Measurements from ENCODE around the gene ARID1B. TPM values are rescaled to one million over a fixed set of nuclear protein-coding genes. Genes with fewer than 3 reads are reported as not detected.

ARID1B gene
- total and polyA plus RNA-seq, 5 donors: 18.3 to 59.6 (median 53.8) TPM

DNA sequence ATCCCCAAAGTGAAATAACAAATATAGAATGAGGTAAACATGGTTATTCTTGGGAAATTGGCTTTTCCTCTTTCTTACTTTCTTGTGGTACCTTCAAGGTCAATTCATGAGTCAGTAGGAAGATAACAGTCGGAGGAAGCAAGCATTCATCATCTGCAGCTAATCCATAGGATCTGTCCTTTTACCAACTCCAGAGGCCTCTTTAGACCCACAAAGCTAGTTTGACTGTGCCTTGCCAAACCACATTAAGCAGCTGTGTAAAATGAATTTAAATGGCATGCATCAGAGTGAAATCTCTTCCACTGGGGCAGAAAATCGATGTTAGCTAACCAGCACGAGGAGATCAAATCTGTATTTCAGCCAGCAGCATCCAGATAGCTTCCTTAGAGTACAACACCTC, 374.8 kb downstream of the ARID1B start:
- ATAC-seq: no peak
- intact Hi-C loops (cut with DNase I): no loop called here

DNA sequence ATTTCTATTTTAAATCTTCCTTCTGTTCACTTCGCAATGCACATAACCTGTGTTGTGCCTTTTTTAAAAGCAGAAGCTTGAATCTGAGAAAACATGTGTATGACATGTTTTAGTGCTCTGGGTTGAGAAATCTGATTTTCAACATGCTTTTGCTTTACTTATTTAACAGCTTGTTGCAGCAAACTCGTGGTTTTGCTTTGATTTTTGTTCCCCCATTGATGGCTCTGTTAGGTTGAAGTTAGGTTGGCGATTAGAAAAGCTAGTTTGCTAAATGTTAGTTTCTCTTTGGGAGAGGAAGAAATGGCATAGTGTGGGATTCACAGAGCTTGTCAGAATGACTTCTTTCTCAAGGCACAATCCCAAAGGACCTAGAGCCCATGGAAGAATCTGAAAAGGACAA, 375.4 kb downstream of the ARID1B start:
- WGBS: 72% methylated on average over 3 of the region's 3 CpGs
- Histone ChIP-seq H3K27ac (ENCODE audit: low read length) (no peak overlapping the region), H3K9me3 (ENCODE audit: control insufficient read depth, low read length) (no peaks in the 10 kb centered on the region), H3K27me3 (ENCODE audit: control insufficient read depth, insufficient read depth) (no peaks in the 10 kb centered on the region), H3K4me1 (ENCODE audit: control insufficient read depth, insufficient read depth, low read length) (peaks cover 7% of the 10 kb centered on the region), H3K4me3 (ENCODE audit: low read length) (no peak overlapping the region)
- no peak for ATAC-seq
- intact Hi-C loops (cut with DNase I): no loop called here
- DNase-seq: no peak

More for the DNA sequence above, 374.8 kb downstream of the ARID1B start:
- Histone ChIP-seq H3K9me3 (ENCODE audit: control insufficient read depth, low read length) (no peaks in the 10 kb centered on the region), H3K4me3 (ENCODE audit: low read length) (no peak overlapping the region), H3K27ac (ENCODE audit: low read length) (no peak overlapping the region), H3K27me3 (ENCODE audit: control insufficient read depth, insufficient read depth) (no peaks in the 10 kb centered on the region), H3K4me1 (ENCODE audit: control insufficient read depth, insufficient read depth, low read length) (peaks cover 7% of the 10 kb centered on the region)
- WGBS: 67% methylated on average over 3 of the region's 3 CpGs
- DNase-seq: no peak

DNA sequence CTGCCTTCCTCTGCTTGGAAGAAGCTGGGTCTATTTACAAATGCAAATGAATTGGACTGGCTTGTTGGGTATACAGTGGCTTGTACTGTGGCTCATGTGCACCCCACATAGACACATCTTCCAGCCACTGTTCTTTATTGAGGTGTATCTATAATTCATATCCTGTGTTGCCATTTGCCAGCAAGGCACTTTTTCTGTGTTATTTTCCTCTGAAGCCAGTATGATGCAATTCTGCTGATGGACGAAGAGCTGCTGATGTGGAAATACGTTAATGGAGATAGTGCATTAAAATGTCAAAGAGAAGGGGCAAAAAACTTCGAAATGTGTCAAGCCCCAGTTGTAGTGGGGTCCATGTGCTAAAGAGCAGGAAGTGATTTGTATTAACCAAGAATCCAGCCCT, 378.6 kb downstream of the ARID1B start:
- 76% methylated on average over 3 of the region's 3 CpGs for WGBS
- no peak overlapping the region for H3K27ac ChIP-seq (ENCODE audit: low read length)
- intact Hi-C loops (cut with DNase I): no loop called here
- peaks cover 4% of the 10 kb centered on the region for H3K4me1 ChIP-seq (ENCODE audit: control insufficient read depth, insufficient read depth, low read length)
- ATAC-seq: no peak
- DNase-seq: no peak
- no peak overlapping the region for H3K4me3 ChIP-seq (ENCODE audit: low read length)
- no peaks in the 10 kb centered on the region for H3K9me3 ChIP-seq (ENCODE audit: control insufficient read depth, low read length)
- no peaks in the 10 kb centered on the region for H3K27me3 ChIP-seq (ENCODE audit: control insufficient read depth, insufficient read depth)

DNA sequence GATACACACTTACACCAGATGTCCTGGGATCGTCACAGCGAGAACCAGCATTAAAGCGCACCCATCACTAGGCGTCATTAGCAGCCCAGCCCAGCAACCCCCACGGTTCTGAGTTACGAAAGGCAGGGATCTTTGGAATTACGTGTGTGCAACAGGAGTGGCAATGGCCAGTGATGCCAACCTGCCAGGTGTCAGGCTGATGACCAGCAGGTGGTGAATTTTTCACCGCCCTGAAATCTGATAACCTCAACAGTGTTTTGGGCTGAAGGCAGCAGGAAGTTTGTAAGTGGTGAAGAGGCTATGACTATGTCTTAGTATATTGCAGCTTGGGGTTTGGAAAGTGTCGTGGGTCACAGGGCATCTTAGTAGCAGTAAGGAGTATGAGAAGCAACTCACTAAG, 380.1 kb downstream of the ARID1B start:
- DNase-seq (no peak), ATAC-seq (no peak)
- Histone ChIP-seq H3K4me1 (ENCODE audit: control insufficient read depth, insufficient read depth, low read length) (peaks cover 2% of the 10 kb centered on the region), H3K27me3 (ENCODE audit: control insufficient read depth, insufficient read depth) (no peaks in the 10 kb centered on the region), H3K4me3 (ENCODE audit: low read length) (no peak overlapping the region), H3K27ac (ENCODE audit: low read length) (no peak overlapping the region), H3K9me3 (ENCODE audit: control insufficient read depth, low read length) (no peaks in the 10 kb centered on the region)
- intact Hi-C loops (cut with DNase I): no loop called here
- WGBS: 92% methylated on average over 9 of the region's 9 CpGs

DNA sequence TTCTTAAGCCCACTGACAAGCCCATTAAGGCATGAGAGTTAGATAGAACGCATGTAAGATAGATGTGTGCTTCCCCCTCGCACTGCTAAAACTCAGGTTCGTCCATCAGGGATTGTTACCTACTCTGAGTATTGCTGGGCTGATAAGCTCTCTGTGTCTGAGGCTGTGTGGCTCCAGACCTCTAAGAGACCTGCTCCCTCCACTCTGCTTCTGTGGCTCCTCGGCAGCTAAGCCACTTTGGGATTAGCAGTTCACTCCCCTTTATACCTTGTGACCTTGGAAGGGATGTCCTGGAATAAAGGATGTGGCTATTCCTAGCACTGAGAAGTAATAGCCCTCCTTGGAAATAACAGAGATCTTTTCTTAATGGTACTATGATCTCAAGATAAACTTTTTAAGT, 381.3 kb downstream of the ARID1B start:
- Histone ChIP-seq H3K27ac (ENCODE audit: low read length) (no peak overlapping the region), H3K27me3 (ENCODE audit: control insufficient read depth, insufficient read depth) (no peaks in the 10 kb centered on the region), H3K4me1 (ENCODE audit: control insufficient read depth, insufficient read depth, low read length) (peaks cover 2% of the 10 kb centered on the region), H3K4me3 (ENCODE audit: low read length) (no peak overlapping the region), H3K9me3 (ENCODE audit: control insufficient read depth, low read length) (no peaks in the 10 kb centered on the region)
- ATAC-seq (no peak), DNase-seq (no peak)
- intact Hi-C loops (cut with DNase I): no loop called here
- WGBS: 87% methylated on average over 4 of the region's 4 CpGs

DNA sequence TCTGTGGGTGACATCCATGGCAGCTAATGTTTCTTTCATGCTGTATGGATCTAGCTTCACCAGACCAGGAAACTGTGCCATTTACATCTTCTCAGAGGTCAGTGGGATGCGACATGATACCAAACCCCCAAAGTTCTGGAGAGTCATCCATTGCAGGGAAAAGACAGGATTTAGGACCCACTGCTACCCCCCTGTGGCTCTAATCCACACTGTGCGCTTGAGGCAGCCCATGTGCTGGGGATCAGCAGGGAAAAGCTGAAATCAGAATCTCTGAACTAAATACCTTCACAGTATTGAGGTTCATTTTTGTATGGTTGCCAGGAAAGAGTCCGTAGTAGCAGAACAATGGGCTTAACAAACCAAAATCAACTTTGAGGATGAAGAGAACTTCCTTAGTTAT, 381.7 kb downstream of the ARID1B start:
- peaks cover 5% of the 10 kb centered on the region for H3K4me1 ChIP-seq (ENCODE audit: control insufficient read depth, insufficient read depth, low read length)
- H3K27me3 ChIP-seq (ENCODE audit: control insufficient read depth, insufficient read depth): no peaks in the 10 kb centered on the region
- H3K4me3 ChIP-seq (ENCODE audit: low read length): no peak overlapping the region
- no peak for ATAC-seq
- no peaks in the 10 kb centered on the region for H3K9me3 ChIP-seq (ENCODE audit: control insufficient read depth, low read length)
- 79% methylated on average over 3 of the region's 3 CpGs for WGBS
- intact Hi-C loops (cut with DNase I): no loop called here
- H3K27ac ChIP-seq (ENCODE audit: low read length): no peak overlapping the region
- DNase-seq: no peak

DNA sequence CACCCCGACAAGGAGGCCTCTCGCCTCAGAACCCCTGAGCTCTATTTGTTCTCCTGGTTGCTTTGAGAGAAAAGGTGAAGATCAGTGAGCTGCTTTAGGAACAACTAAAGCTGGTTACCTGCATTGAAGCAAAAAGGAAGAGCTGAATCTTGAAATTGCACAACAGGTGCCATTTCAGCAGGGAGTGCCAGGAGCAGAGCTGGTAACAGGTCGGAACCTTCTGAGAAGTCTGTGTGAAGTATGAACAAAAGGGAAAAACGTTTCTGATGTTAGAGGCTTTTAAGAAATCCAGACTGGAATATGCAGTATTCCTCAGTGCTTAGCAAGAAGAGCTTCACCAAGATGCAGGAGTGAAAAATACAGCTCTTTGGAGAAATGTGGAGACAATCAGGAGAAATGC, 382.2 kb downstream of the ARID1B start:
- Histone ChIP-seq H3K27me3 (ENCODE audit: control insufficient read depth, insufficient read depth) (no peaks in the 10 kb centered on the region), H3K9me3 (ENCODE audit: control insufficient read depth, low read length) (no peaks in the 10 kb centered on the region), H3K27ac (ENCODE audit: low read length) (no peak overlapping the region), H3K4me1 (ENCODE audit: control insufficient read depth, insufficient read depth, low read length) (peaks cover 5% of the 10 kb centered on the region), H3K4me3 (ENCODE audit: low read length) (no peak overlapping the region)
- intact Hi-C loops (cut with DNase I): no loop called here
- DNase-seq (no peak), ATAC-seq (no peak)
- WGBS: 80% methylated on average over 4 of the region's 4 CpGs

DNA sequence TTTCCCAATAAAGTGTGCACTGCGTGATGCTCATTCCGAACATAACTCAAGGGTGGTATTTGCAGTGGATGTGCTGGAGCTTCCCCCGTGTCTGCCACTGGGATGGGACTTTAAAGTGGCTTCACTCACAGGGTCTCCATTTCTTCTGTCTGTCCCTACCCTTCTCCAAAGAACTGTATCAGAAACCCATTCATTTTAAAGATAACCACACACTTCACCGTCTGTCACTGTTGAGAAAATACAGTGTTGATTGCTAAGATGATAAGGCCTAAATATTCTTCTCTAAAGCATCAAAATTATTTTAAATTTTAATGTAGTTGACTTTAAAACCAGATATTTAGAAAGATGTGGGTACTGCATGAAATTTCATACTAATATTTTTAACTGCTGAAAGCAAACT, 384.7 kb downstream of the ARID1B start:
- 73% methylated on average over 4 of the region's 4 CpGs for WGBS
- Histone ChIP-seq H3K27ac (ENCODE audit: low read length) (no peak overlapping the region), H3K4me3 (ENCODE audit: low read length) (no peak overlapping the region), H3K9me3 (ENCODE audit: control insufficient read depth, low read length) (no peaks in the 10 kb centered on the region), H3K4me1 (ENCODE audit: control insufficient read depth, insufficient read depth, low read length) (peaks cover 5% of the 10 kb centered on the region), H3K27me3 (ENCODE audit: control insufficient read depth, insufficient read depth) (no peaks in the 10 kb centered on the region)
- ATAC-seq (no peak), DNase-seq (no peak)
- intact Hi-C loops (cut with DNase I): loop anchor here in 1 of 4 donors (10.0 kb wide), 1 partner anchor 117 kb away; no protein-coding TSS in a partner anchor

DNA sequence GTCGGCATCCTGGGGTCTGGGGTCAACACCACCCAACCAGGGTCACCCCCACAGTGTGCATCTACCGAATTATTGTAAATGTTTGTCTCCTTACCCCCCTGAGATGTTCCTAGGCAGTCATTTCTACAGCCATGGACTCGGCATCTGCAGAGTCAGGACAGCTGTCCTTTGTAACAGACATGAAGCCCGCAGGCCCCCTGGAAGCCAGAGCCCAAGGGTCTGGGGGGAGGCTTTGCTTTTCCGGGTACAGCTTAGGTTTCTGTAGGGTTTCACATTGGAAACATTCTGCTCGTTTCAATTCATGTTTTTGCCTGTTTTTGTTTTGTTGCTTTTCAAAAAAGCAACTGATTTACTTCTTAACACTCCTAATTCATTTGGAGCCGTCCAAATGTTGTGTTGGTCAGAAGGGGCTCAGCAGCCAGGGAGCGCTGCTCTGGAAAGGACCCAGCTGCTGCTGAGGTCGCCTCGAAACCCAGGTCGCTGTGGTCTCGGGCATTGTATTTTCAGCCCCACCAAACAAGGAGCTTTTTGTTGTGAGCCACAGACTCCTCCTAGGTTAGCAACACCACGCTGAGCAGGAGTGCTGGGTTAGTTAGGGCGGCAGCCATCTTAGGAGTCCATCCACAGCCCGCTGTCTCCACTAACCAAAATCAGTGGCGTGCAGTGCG, 385.7 kb downstream of the ARID1B start:
- no peak overlapping the region for H3K27ac ChIP-seq (ENCODE audit: low read length)
- DNase-seq (peak in 1 of 3 donors; percentile 48), ATAC-seq (peak; percentile 61 to 64)
- no peak overlapping the region for H3K4me3 ChIP-seq (ENCODE audit: low read length)
- no peaks in the 10 kb centered on the region for H3K9me3 ChIP-seq (ENCODE audit: control insufficient read depth, low read length)
- intact Hi-C loops (cut with DNase I): loop anchor here in 1 of 4 donors (10.0 kb wide), 1 partner anchor 118 kb away; no protein-coding TSS in a partner anchor
- peaks cover 5% of the 10 kb centered on the region for H3K4me1 ChIP-seq (ENCODE audit: control insufficient read depth, insufficient read depth, low read length)
- 75% methylated on average over 17 of the region's 17 CpGs for WGBS
- no peaks in the 10 kb centered on the region for H3K27me3 ChIP-seq (ENCODE audit: control insufficient read depth, insufficient read depth)

DNA sequence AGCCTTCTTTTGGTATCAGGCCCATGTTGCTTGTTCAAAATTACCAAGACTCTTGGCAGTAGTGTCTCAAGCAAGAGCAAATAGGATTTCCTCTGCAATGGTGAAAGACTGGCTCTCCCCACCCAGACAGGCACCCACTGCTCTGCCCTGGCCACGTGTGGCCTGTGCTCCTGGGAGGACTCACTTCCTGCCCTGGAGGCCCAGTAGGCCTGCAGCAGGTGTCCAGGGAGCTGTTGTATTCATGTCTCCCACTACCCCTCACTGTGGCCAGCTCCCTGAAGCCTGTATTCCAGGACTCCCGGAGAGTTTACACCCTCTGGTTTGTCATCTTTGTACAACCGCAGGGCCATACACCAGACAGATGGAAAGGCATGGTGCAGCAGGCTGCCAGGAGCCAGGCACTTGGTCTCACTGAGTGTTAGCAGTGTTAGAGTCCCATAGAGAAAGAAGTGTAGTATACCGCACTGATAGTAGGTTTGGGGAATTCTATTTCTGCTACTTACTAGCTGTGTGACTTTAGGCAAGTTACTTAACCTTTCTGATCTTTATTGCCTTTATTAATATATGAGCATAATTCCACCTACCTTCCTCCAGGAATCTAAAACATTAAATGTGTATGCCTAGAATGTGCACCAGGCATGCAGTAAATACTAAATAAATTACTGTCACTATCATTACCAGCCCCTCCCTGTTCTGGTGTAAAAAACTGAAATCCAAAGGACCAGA, 386.4 kb downstream of the ARID1B start:
- ATAC-seq (peak in 1 of 2 donors; percentile 43), DNase-seq (peak in 1 of 3 donors; percentile 26)
- Histone ChIP-seq H3K4me1 (ENCODE audit: control insufficient read depth, insufficient read depth, low read length) (peaks cover 5% of the 10 kb centered on the region), H3K27me3 (ENCODE audit: control insufficient read depth, insufficient read depth) (no peaks in the 10 kb centered on the region), H3K9me3 (ENCODE audit: control insufficient read depth, low read length) (no peaks in the 10 kb centered on the region), H3K27ac (ENCODE audit: low read length) (peak overlapping the region; percentile 6), H3K4me3 (ENCODE audit: low read length) (no peak overlapping the region)
- intact Hi-C loops (cut with DNase I): loop anchor here in 1 of 4 donors (10.0 kb wide), 1 partner anchor 119 kb away; no protein-coding TSS in a partner anchor
- WGBS: 79% methylated on average over 4 of the region's 4 CpGs

DNA sequence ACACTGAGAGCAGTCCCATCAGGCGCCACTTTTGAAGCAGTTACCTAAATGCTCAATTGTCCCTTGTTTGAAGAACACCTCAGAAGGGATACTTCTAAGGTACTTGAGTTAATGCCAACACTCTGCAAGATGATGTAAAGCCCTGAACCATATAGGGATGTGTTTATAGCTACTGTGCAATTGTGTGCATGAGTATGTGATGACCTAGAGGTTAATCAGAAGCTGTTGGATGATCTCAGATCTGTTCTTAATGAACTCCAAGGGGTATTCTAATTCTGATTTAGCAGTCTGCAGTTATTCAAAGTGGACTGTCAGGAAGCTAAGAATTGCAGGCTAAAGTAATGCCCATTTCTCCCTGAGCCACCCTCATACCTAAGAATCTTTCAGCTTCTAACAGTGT, 387.8 kb downstream of the ARID1B start:
- H3K9me3 ChIP-seq (ENCODE audit: control insufficient read depth, low read length): no peaks in the 10 kb centered on the region
- intact Hi-C loops (cut with DNase I): loop anchor here in 1 of 4 donors (10.0 kb wide), 1 partner anchor 120 kb away; no protein-coding TSS in a partner anchor
- DNase-seq (no peak), ATAC-seq (no peak)
- 97% methylated on average over 1 of the region's 1 CpG for WGBS
- no peak overlapping the region for H3K27ac ChIP-seq (ENCODE audit: low read length)
- H3K27me3 ChIP-seq (ENCODE audit: control insufficient read depth, insufficient read depth): no peaks in the 10 kb centered on the region
- peaks cover 5% of the 10 kb centered on the region for H3K4me1 ChIP-seq (ENCODE audit: control insufficient read depth, insufficient read depth, low read length)
- no peak overlapping the region for H3K4me3 ChIP-seq (ENCODE audit: low read length)

Data from right cardiac atrium (tissue), 5 donors.